ENCODE measurements around the gene F10.

Gene F10

GRCh38 chr13:113138792-113139551 is 16.4 kb downstream of the F10 start:
- DNase-seq (ENCODE audit: low spot score), result no peak

GRCh38 chr13:113139577-113139976 is 17.0 kb downstream of the F10 start:
- no peak for DNase-seq (ENCODE audit: low spot score)

- no peak for DNase-seq (ENCODE audit: low spot score)
These were observed 18.3 kb downstream of the F10 start for GRCh38 chr13:113140677-113141600.

GRCh38 chr13:113141601-113141970 is 19.0 kb downstream of the F10 start:
- DNase-seq (ENCODE audit: low spot score), result no peak

GRCh38 chr13:113142876-113143275 is 20.3 kb downstream of the F10 start:
- DNase-seq (ENCODE audit: low spot score), result no peak

- no peak for DNase-seq (ENCODE audit: low spot score)
These were observed 21.1 kb downstream of the F10 start for GRCh38 chr13:113143466-113144254.

- DNase-seq (ENCODE audit: low spot score), result no peak
These were observed 21.6 kb downstream of the F10 start for GRCh38 chr13:113144255-113144629.

- DNase-seq (ENCODE audit: low spot score), result no peak
These were observed 22.9 kb downstream of the F10 start for GRCh38 chr13:113145496-113145895.

- DNase-seq (ENCODE audit: low spot score), result no peak
These were observed 23.5 kb downstream of the F10 start for GRCh38 chr13:113145911-113146598.

- DNase-seq (ENCODE audit: low spot score), result no peak
These were observed 24.2 kb downstream of the F10 start for GRCh38 chr13:113146750-113147149.

GRCh38 chr13:113147206-113147605 is 24.6 kb downstream of the F10 start:
- no peak for DNase-seq (ENCODE audit: low spot score)

- DNase-seq (ENCODE audit: low spot score), result no peak
These were observed 25.8 kb downstream of the F10 start for GRCh38 chr13:113148407-113148806.

- DNase-seq (ENCODE audit: low spot score), result no peak
These were observed 26.4 kb downstream of the F10 start for GRCh38 chr13:113148940-113149503.

- DNase-seq (ENCODE audit: low spot score), result no peak
These were observed 27.3 kb downstream of the F10 start for GRCh38 chr13:113149711-113150549.

GRCh38 chr13:113150550-113151365 is 28.2 kb downstream of the F10 start:
- DNase-seq (ENCODE audit: low spot score), result no peak

GRCh38 chr13:113151745-113152690 is 29.4 kb downstream of the F10 start:
- no peak for DNase-seq (ENCODE audit: low spot score)

- DNase-seq (ENCODE audit: low spot score), result no peak
These were observed 30.0 kb downstream of the F10 start for GRCh38 chr13:113152691-113152983.

- no peak for DNase-seq (ENCODE audit: low spot score)
These were observed 30.6 kb downstream of the F10 start for GRCh38 chr13:113152984-113153809.
